HT-29 (cell line): Measurements from ENCODE around the gene TMEM89. TPM values are rescaled to one million over a fixed set of nuclear protein-coding genes. Genes with fewer than 3 reads are reported as not detected.

ENCODE experiments used
- DNase-seq: peaks from one replicate; pipeline ENCODE4 v3.0.0-alpha.2; 2015; ENCODE audit warnings: low spot score
- total RNA-seq: library from RNA; depleted of rRNA; stranded (reverse); fragments of >200 nt; shearing (Covaris generic); gene quantifications from 2 replicates; pipeline ENCODE4 v1.2.3, GENCODE V29; 2014; rRNA removed

The TMEM89 gene
- total RNA-seq, 1 experiment from 2014 or later = not detected

DNA sequence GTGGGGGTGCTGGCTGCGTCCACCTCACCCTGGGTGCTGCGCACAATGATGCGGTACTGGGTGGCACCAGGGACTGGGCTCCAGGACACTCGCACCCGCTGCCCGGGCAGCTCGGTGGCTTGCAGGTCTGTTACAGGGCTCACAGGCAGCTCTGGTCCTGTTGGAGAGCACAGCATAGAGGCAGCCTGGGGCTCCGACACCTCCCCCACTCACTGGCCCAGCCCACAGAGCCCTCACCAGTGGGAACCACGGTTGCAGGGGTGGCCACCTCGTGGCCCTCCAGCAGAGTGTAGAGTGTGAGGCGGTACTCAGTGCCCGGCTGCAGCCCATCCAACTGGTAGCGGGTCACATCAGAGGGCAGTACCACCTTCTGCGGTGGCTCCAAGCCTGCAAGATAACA lies 30.1 kb downstream of the TMEM89 start:
- DNase-seq = no peak

DNA sequence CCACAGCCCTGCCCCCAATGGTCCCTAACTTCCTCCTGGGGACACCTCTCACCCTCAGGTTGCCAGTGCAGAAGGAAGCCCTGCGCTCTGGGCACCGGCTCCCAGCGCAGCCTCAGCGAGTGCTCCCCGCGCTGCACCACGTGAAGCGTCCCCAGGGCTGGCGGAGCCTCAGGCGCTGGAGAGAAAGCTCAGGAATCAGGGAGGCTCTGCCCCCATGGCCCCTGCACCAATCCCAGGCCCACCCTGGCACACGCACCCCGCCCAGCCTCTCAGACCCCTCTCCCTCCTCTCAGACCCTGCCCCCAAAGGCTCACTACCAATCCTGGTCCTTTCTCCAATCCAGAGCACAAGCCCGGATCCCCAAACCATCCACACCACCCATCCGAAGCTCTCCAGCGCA lies 33.3 kb downstream of the TMEM89 start:
- no peak for DNase-seq

DNA sequence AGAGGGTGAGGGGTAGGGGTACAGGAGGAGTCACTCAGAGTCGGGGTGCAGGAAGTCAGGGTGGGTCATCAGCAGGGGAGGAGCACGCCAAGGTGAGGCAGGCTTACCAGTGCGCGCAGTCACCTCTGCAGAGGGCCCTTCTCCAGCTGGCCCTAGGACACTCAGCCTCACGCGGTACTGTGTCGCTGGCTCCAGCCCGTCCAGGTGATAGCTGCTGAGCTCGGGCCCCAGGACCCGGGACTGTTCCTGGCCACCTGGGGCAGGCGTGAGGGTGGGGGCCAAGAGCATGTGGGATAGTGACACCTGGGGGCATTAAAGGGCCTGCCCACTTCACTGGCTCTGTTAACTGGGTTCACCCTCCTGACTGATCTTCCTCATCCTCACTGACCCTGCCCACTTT lies 33.9 kb downstream of the TMEM89 start:
- DNase-seq = no peak

DNA sequence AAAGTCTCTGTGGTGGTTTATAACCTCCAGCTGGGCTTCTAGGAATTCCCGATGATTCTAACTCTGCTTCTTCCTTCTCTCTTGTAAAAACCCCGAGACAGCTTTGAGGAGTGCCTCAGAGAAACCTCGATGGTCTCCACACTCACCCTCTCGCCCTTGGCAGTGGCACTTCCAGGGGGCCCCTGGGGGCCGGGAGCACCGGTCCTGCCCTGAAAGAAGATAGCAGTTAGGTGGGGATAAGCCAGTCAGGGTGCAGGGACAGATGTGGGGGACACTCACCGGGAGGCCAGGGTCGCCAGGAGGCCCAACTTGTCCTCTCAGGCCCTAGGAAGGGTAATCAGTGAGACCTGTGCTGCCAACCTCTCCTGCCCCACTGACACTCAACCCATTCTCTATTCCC lies 36.2 kb downstream of the TMEM89 start:
- no peak for DNase-seq

DNA sequence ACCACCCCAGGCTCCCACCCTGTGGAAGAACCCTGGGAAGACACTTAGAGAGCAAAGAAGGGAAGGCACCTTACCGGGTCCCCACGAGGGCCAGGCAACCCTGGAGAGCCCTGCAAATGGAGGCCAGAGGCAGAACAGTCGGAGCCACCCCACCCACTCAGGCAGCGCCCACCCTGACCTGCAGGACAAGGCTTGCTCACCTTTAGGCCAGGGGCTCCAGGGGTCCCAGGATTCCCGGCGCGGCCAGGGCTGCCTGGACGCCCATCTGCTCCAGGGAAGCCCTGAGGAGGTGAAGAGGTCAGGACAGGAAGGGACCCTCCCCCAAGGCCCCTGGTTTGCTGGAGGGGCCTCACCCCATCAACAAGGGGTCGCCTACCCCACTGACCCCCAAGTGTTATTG lies 36.7 kb downstream of the TMEM89 start:
- no peak for DNase-seq

DNA sequence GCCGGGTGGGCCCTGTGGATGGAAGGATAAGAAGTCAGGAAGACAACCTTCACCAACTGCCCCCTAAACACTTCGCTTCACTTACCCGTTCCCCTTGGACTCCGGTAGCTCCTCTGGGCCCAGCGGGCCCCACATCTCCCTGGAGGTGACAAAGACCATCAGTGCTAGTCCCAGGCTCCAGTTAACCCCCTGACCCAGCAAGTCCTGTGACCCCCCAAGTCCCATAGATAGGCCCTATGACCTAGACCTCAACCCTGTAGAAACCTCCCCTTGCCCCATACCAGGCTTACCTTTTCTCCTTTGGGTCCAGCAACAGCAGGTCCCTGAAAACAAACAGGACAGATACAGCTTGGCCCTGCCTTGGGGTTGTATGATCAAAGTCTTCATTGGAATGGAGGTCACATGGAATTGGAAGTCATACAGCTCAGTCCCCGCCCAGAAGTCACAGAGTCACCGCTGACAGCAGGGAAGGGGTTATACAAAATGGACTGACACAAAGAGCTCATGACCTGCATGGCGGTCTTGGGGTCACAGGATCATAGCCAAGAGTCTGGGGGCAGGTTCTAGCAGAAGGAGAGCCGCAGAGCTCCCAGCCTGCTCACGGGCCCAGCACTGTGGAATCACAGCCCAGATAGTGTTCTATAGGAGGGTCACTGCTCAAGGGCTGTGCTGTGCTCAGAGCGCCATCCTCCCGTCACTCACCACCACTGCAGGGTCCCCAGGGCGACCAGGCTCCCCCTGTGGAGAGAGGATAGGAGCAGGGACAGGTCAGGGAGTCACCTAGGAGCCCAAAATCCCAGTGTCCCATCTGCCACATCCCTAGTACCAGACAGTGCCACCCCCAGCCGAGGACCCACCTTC lies 39.7 kb downstream of the TMEM89 start:
- no peak for DNase-seq

DNA sequence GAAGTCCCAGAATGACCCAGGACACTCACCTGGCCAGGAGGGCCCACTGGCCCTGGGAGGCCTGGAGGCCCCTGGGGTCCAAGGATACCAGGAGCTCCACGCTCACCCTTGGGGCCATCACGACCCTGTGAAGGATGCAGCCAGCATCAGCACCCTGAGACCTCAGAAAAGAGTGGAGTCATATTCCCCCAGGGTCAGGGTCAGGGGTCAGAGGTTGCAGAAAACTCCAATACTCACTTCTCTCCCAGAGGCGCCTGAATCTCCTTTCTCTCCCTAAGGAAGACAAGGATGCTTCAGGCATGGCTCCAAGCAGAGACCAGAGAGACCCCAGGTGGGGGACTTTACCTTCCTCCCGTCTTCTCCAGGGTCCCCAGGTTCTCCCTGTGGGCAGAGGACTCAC lies 44.9 kb downstream of the TMEM89 start:
- no peak for DNase-seq

DNA sequence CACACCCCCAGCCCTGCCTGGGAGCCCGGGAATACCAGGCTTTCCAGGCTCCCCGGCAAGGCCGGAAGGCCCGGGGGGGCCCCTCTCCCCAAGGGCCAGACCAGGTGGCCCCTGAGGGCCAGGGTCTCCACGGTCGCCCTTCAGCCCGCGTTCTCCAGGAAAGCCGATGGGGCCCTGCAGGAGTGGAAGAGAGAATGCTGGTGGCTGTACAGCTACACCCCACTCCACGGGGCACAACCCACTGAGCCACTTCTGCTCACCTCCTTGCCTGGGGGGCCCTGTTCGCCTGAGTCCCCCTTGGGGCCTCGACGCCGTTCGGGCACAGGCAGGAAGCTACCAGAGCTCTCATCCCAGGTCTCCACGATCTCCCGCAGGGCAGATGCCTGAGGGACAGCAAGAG lies 46.2 kb downstream of the TMEM89 start:
- DNase-seq = no peak

DNA sequence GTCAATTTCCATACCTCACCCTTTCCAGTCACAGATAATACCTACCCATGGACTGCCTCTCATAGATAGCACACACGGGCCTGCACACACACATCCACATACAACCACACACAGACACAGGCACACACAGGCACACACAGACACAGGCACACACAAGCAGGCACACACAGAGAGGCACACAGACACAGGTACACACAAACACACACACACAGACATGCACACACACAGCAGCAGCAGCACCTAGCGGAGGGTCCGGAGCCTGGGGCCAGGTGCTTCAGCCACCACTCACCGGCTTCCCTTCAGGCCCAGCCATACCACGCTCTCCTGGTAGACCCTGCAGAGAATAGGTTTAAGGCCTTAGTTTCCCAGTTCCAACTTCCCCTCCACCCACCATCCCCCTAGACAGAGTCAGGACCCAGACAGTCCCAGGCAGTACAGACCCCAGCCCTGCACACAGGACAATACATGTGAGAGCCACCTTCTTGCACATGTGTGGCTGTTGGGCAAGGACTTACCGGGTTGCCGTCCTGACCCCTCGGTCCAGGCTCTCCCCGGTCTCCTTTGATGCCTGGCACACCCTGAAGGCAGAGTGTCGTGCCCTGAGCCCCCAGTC lies 47.5 kb downstream of the TMEM89 start:
- no peak for DNase-seq

DNA sequence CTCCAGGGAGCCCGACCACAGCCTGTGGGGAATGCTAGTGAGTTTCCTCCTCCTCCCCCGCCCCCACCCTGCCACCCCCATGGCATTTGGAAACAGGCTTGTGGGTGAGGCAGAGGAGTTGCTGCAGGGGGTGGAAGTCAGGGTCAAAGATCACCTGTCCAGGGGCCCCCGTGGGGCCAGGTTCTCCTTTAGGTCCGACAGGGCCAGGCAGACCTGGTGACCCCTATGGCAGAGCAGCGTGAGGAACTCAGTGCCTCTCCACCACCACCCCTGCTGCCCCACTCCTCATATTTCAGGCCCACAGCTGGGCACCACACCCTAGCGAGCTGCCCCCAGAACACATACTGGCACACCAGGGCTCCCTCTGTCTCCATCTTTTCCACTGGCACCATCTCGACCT lies 49.1 kb downstream of the TMEM89 start:
- no peak for DNase-seq

DNA sequence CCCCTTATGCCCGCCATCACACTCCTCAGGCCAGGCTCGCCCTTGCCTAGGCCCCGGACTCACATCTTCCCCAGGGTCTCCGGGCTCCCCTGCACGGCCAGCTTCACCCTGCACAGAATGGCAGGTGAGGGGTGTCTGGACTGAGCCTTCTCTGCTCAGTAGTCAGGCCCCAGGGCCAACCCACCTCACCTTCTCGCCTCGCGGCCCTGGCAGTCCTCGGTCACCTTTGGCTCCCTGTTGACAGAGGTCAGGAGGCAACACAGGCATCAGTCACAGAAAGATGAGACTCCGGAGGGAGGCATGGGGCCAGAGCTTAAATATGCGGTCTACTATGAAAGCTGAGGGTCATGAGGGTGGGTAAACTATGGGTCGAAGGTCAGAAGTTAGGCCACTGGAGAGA lies 49.6 kb downstream of the TMEM89 start:
- no peak for DNase-seq

Other genes with a start within 250 kb of the TMEM89 start
- gene FBXW12, start 249.6 kb downstream of the TMEM89 start, total RNA-seq = not detected in 2 replicates
- 194 and 209 TPM in 2 replicates for gene PLXNB1, start 191.7 kb downstream of the TMEM89 start, total RNA-seq
- 19.1 and 24.3 TPM in 2 replicates for gene CCDC51, start 181.7 kb downstream of the TMEM89 start, total RNA-seq
- gene TMA7, start 181.5 kb downstream of the TMEM89 start, total RNA-seq = 173 and 180 TPM in 2 replicates
- 6.7 and 7.7 TPM in 2 replicates for gene ATRIP, start 175.0 kb downstream of the TMEM89 start, total RNA-seq
- 83.6 and 85.4 TPM in 2 replicates for gene SHISA5, start 117.6 kb downstream of the TMEM89 start, total RNA-seq
- 2.0 and 5.0 TPM in 2 replicates for gene PFKFB4, start 65.0 kb downstream of the TMEM89 start, total RNA-seq
- gene UCN2, start 58.0 kb downstream of the TMEM89 start, total RNA-seq = not detected in 2 replicates
- 0.10 and 0.31 TPM in 2 replicates for gene COL7A1, start 26.4 kb downstream of the TMEM89 start, total RNA-seq
- gene UQCRC1, start 12.1 kb downstream of the TMEM89 start, total RNA-seq = 210 and 212 TPM in 2 replicates
- gene SLC26A6, start 13.7 kb upstream of the TMEM89 start, total RNA-seq = 28.3 and 32.1 TPM in 2 replicates
- gene CELSR3, start 41.1 kb upstream of the TMEM89 start, total RNA-seq = 9.9 and 12.5 TPM in 2 replicates
- 33.8 and 42.8 TPM in 2 replicates for gene NCKIPSD, start 64.1 kb upstream of the TMEM89 start, total RNA-seq
- gene IP6K2, start 95.5 kb upstream of the TMEM89 start, total RNA-seq = 46.8 and 55.9 TPM in 2 replicates
- gene PRKAR2A, start 226.1 kb upstream of the TMEM89 start, total RNA-seq = 54.9 and 56.2 TPM in 2 replicates